ENCODE data around the gene BNC2.
"Not testable (repeated sequence)": the region's sequence is repeated elsewhere in the genome, so short reads cannot be mapped to it uniquely, and the experiment has no call there.

Gene BNC2

DNA sequence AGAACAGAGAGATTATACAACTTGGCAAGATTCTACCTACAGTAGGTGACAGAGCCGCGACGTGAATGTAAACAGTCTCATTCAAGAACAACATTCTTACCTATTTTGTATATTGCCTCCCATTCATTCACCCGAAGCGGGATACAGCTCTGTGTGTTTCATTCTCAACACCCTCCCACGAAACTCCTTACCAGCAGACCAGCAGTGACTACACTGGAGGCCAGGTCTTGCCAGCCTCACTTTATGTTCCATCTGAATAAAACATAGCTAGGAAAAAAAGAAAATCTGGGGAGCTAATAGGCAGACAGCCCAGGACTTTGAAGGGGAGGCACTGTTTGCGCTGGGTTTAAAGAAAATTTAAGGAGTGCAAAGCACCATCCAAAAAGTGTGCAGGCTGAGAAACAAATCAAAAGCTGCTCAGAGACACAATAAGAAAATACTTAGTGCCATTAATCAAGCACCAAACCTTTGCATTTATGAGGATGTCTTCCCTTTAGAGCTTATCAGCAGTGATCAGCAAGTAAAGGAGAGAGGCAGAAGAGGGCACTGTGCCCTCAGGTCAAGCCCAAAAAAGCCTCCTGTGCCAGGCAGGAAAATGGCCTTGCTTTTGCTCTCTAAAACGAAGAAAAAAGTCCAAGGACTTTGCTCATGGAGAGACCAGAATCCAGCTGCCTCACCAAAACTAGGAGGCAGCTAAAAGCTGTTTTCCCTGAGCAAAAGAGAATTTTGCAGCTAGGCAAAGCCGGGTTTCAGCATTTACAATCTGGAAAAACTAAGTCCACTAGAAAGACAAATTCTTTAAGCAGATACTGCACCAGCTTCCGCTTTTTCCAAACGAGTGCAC lies 295.1 kb downstream of the BNC2 start:
- no peak for DNase-seq

- no peak for DNase-seq
Observed at GRCh38 chr9:16572005-16572734, 298.3 kb downstream of the BNC2 start.

- no peak for DNase-seq
Observed at GRCh38 chr9:16571127-16571802, 299.2 kb downstream of the BNC2 start.

- DNase-seq: no peak
Observed at GRCh38 chr9:16563446-16563845, 307.0 kb downstream of the BNC2 start.

DNA sequence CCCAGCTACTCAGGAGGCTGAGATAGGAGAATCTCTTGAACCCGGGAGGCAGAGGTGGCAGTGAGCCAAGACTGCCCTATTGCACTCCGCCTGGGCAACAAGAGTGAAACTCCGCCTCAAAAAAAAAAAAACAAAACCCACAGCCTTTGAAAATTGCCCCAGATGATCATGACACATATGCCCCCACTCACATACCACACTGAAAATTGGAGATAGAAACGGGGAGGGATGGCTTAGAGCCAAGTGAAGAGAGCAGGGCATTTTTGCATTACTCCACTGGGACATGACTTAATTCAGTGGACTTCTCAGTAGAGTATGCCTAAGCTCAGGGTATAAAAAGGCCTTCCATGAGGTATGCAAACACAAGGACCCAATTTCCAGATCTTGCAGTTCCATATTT lies 309.3 kb downstream of the BNC2 start:
- no peak for DNase-seq

DNA sequence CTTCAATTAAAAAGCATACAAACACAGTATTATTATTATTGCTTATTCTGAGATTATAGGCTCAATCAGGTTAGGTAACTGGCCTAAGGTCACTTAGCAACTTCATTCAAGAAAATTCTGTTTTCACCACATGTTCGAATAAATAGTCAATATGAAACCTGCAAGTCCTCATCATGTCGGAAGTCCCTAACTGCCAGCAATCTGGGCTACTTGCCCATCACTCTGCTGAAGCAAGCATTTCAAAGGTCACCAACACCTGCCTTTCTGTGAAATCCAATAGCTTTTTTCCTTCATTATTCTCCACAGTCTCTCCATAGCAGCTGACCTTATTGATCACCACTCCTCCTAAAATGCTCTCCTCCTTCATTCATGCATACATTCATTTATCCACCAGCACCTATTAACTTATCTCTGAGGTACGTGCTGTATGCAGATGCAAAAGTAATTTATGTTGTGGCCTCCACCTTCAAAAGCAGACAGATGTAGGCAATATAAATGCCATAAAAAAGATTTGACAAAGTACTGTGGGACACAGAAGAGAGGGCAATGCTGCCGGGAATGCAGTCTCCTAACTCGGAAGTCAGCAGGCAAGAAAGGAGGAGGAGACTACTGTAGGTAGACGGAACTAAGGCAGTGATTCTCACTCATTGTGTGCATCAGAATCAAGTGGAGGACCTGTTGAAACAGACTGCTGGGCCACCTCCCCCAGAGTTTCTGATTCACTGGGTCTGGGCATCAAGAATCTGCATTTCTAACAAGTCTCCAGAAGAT lies 310.9 kb downstream of the BNC2 start:
- no peak for DNase-seq

- DNase-seq: no peak
Observed at GRCh38 chr9:16555802-16556201, 314.7 kb downstream of the BNC2 start.

DNA sequence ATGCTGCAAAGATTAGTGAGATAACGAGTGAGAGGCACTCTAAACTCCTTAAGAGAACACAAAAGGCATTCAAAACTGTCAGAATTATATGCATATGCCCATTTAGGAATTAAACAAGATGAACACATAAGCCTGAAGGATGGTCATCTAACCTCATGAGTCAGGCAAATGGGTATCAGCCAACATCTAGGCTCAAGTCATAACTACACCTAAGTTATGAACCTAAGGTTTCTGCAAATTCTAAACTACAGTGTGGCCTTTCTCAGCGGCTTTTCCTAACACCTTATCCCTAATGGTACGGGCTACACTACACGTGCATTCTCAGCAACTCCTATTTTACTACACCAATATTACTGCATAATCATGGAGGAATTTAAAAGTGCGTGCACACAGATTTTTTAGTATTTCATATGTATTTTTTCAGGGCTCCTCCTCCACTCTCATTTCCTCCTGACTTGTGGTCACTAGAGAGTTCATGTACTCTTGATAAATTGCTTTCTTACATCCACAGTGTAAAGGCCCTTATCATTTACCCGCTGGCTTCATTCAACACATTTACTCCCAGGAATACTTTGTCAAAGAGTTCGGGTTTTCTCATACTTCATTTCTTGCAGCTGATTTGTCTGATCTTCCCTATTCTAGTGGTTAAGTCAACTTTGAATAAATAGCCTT lies 316.5 kb downstream of the BNC2 start:
- no peak for DNase-seq

- no peak for DNase-seq
Observed at GRCh38 chr9:16552252-16552651, 318.2 kb downstream of the BNC2 start.

DNA sequence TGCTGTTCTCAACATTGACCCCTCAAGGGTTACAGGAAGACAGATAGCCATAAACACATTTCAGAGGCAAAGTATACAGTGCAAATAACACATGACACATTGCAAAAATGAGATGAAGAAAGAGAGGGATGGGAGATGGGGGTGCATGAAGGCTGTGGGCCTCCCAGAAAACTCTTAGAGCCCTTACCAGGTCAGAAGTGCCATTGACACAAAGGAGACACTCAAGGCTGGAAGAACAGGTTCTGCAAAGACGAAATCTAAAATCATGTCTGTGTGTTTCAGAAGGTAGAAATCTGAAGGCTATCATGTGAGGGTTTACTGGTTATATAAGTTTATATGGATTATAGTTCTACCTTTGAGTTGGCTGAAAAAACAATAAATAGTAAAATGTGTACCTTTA lies 318.8 kb downstream of the BNC2 start:
- no peak for DNase-seq

- DNase-seq: no peak
Observed at GRCh38 chr9:16545639-16546038, 324.8 kb downstream of the BNC2 start.

DNA sequence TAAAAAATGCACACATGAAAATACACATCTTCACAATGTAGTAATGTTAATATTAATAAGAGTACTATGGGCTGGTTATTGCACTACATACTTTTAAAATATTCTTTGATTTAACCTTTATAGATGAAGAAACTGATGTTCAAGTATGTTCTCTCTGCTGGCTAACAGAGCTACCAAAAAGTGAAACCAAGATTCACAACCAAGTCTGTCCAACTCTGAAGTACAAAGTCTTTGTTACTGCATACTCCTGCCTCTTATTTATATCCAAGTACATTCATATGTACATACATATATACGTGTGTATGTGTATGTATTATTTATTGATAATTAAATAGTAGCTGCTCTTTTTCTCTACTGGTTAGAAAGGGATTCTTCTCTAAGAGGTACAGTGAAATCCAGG lies 325.6 kb downstream of the BNC2 start:
- no peak for DNase-seq

- DNase-seq: no peak
Observed at GRCh38 chr9:16543686-16544085, 326.8 kb downstream of the BNC2 start.

- DNase-seq: no peak
Observed at GRCh38 chr9:16543225-16543624, 327.2 kb downstream of the BNC2 start.

DNA sequence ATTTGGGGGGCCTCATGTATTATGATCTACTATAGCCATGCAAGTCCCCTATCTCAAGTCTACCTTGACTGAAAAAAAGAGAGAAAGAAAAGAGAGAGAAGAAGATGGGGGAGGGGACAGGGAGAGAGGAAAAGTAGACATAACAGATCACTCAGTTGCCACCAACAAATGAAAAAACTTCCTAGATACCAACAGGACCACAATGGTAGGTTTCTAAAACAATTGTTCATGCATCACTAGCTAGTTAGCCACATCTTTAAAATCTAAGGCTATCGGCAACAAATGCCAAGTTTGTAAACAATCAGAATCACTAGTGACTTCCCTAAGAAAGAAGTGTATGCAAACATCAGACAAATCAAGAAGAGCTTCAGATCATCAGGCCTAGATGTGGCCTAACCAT lies 328.2 kb downstream of the BNC2 start:
- DNase-seq: no peak

DNA sequence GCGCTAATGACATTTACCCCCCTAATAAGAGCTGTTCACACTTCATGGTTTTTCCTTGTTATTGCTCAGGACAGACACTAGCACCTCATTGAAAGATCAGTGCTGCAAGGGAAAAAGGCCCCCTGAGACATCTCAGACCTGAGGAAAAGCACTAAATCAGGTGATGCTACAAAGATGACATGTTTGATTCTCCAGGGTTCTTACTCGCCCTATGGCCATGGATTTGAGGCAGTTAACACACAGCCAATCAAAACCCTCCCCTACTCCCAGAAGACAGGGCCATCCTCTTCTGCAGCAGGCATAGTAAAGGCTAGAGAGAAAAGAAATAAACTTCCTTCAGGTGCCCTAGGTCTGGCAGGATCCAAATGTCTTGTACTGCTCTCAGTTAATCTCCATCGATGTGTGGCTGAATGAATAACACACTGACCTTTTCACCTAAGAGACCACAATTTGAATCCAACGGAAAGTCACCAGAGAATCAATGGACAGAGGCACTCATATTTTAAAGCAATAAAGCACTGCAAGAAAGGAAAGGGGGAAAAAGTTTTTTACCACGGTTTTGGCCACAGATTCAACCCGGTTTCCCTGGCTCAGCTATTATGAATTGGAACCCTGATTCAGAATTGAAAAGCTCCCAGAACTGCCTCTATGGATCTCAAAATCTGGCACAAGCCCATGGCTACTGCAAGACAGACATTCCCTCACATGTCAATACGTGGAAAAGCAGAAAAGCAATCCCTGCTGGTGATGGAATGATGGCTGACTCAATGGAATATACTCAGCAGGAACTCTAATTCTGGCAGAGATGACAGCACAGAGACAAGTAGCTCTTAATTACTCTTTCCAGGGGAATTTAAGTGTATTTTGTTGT lies 329.5 kb downstream of the BNC2 start:
- DNase-seq: no peak

- not testable (repeated sequence) for DNase-seq
Observed at GRCh38 chr9:16539626-16540025, 330.8 kb downstream of the BNC2 start.

GRCh38 chr9:16535555-16535954 lies 334.9 kb downstream of the BNC2 start:
- no peak for DNase-seq

- DNase-seq: no peak
Observed at GRCh38 chr9:16532681-16533450, 337.6 kb downstream of the BNC2 start.

GRCh38 chr9:16532272-16532671 lies 338.2 kb downstream of the BNC2 start:
- DNase-seq: no peak

Measured in NCI-H1048 (cell line).